OCI-LY7 (cell line): ENCODE data around the gene RBMS1. TPM values are rescaled to one million over a fixed set of nuclear protein-coding genes. Genes with fewer than 3 reads are reported as not detected.

Source experiments
- BruUV-seq: library from RNA; stranded (reverse); fragments of 400-500 nt; replicated peaks from 2 replicates; lab custom pipeline; 2021; lab: Mats Ljungman, UMichigan
- CTCF ChIA-PET: fragments of 300-600 bp; sonication (Branson Sonifier 250); formaldehyde crosslinking; loops from one replicate; lab custom pipeline; 2022; ENCODE audit warnings: antibody characterized with exemption; ENCODE audit not compliant: unreplicated experiment; lab: Charles Lee
- POLR2A ChIA-PET: fragments of 300-600 bp; sonication (Branson Sonifier 250); formaldehyde crosslinking; loops from one replicate; lab custom pipeline; 2022; ENCODE audit warnings: antibody characterized with exemption; lab: Charles Lee
- DNase-seq: peaks from one replicate; pipeline ENCODE4 v3.0.0-alpha.2; 2015; ENCODE audit warnings: low spot score
- H2AFZ ChIP-seq: fragments of 200-600 bp; sonication (generic), shearing (Covaris generic); 2 replicates; pipeline ENCODE4 v1.6.1; 2014; ENCODE audit warnings: mild to moderate bottlenecking, antibody characterized with exemption, low read length, moderate library complexity
- H3K27ac ChIP-seq: fragments of 200-600 bp; sonication (generic); 2 replicates; pipeline ENCODE4 v1.5.1; 2014; ENCODE audit warnings: mixed run types, low read depth, mild to moderate bottlenecking, moderate library complexity, low read length, inconsistent platforms; ENCODE audit not compliant: poor library complexity, severe bottlenecking
- H3K36me3 ChIP-seq: fragments of 200-600 bp; sonication (generic); 2 replicates; pipeline ENCODE4 v1.6.1; 2014; ENCODE audit warnings: mild to moderate bottlenecking, antibody characterized with exemption, low read length, moderate library complexity, mixed read lengths; ENCODE audit not compliant: insufficient read depth
- H3K4me1 ChIP-seq: fragments of 200-600 bp; sonication (generic); 2 replicates; pipeline ENCODE4 v1.5.1; 2014; ENCODE audit warnings: mild to moderate bottlenecking, low read length; ENCODE audit not compliant: insufficient read depth, poor library complexity, severe bottlenecking
- H3K4me2 ChIP-seq: fragments of 200-600 bp; sonication (generic); 2 replicates; pipeline ENCODE4 v1.6.1; 2014; ENCODE audit warnings: mild to moderate bottlenecking, low read length
- H3K4me3 ChIP-seq: fragments of 200-600 bp; sonication (generic); 2 replicates; pipeline ENCODE4 v1.5.1; 2014; ENCODE audit warnings: mild to moderate bottlenecking, low read depth, low read length; ENCODE audit not compliant: poor library complexity, severe bottlenecking
- H3K79me2 ChIP-seq: fragments of 200-600 bp; sonication (generic); 2 replicates; pipeline ENCODE4 v1.6.1; 2016; ENCODE audit warnings: low read depth, mild to moderate bottlenecking, low read length, moderate library complexity, mixed read lengths; ENCODE audit not compliant: insufficient read depth
- H3K9me2 ChIP-seq: fragments of 200-600 bp; sonication (generic); 2 replicates; pipeline ENCODE4 v1.6.1; 2016; ENCODE audit warnings: mild to moderate bottlenecking, low read length, mixed read lengths; ENCODE audit not compliant: insufficient read depth
- H3K9me3 ChIP-seq: fragments of 200-600 bp; sonication (generic); 2 replicates; pipeline ENCODE4 v1.6.1; 2014; ENCODE audit warnings: mild to moderate bottlenecking, mixed run types, low read length, mixed read lengths
- H4K20me1 ChIP-seq: fragments of 200-600 bp; sonication (generic); 2 replicates; pipeline ENCODE4 v1.6.1; 2014; ENCODE audit warnings: mild to moderate bottlenecking, antibody characterized with exemption, low read length, moderate library complexity, mixed read lengths; ENCODE audit not compliant: insufficient read depth
- EZH2phosphoT487 ChIP-seq: fragments of 200-600 bp; sonication (generic); IDR thresholded peaks from 2 replicates; pipeline ENCODE4 v1.6.1; 2018; ENCODE audit warnings: low read depth, borderline replicate concordance, mild to moderate bottlenecking, mixed run types, antibody characterized with exemption, low read length, moderate library complexity, mixed read lengths
- intact Hi-C: fragments of 100-400 bp; cut with micrococcal nuclease; formaldehyde crosslinking; loops from one replicate; pipeline ENCODE4 v1.10.0; 2022; ENCODE audit not compliant: unreplicated experiment
- total RNA-seq, 2 experiments: library from RNA; depleted of rRNA in 1 of 2; stranded (reverse); fragments of >200 nt in 1 of 2; shearing (Covaris generic) in 1 of 2; gene quantifications; 2 replicates each; pipeline ENCODE4 v1.2.3, GENCODE V29; 2014 to 2022
- TF ChIP-seq, protein P1 (sequence below): fragments of 200-600 bp; sonication (generic); conservative IDR thresholded peaks from 2 replicates; pipeline ENCODE4 v1.5.1; 2014; ENCODE audit warnings: mild to moderate bottlenecking, antibody characterized with exemption, low read length, moderate library complexity, mixed read lengths

Gene RBMS1
- total RNA-seq, 2 experiments from 2014 or later: 29.5 to 35.7 TPM

DNA sequence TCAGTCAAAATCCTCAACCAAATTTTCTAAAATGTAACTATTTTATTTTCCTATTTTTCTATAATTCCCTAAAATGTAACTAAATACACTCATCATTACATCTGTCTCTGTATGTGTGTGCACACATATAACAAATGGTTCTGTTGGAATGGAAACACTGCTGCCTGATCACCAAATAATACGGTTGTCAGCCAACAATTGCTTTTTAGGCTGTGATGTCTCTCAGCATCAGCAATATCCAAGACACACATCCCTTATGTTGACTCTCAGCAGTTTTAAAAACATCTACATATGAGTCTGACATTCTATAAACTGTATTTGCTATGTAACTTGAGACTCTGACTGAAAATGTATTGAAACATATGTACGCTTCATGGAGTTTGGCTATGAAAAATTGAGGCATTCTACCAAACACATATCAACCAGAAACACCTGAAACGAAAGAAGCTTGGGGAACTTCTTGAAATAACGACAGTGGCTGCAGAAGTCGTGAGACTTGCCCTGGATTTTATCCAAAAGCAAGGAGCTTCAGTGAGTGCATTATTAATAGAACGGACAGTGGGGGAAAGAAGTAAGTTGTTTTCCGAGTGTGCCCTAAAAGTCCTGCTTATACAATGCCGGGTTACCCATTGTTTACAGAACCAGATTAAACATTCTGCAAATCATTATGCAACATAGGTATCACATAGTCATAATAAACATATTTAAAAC lies 183.3 kb downstream of the RBMS1 start:
- Histone ChIP-seq H3K36me3 (no peaks in the 10 kb centered on the region), H3K9me3 (no peaks in the 10 kb centered on the region), H3K79me2 (no peaks in the 10 kb centered on the region), H2AFZ (no peak overlapping the region), H3K4me1 (no peaks in the 10 kb centered on the region), H3K27ac (no peak overlapping the region), H4K20me1 (no peaks in the 10 kb centered on the region), H3K4me3 (no peak overlapping the region), H3K9me2 (no peaks in the 10 kb centered on the region), H3K4me2 (no peak overlapping the region)
- ChIA-PET POLR2A (no interaction called here), CTCF (no interaction called here)
- TF ChIP-seq EZH2phosphoT487: no peak
- TF ChIP-seq, protein P1, sequence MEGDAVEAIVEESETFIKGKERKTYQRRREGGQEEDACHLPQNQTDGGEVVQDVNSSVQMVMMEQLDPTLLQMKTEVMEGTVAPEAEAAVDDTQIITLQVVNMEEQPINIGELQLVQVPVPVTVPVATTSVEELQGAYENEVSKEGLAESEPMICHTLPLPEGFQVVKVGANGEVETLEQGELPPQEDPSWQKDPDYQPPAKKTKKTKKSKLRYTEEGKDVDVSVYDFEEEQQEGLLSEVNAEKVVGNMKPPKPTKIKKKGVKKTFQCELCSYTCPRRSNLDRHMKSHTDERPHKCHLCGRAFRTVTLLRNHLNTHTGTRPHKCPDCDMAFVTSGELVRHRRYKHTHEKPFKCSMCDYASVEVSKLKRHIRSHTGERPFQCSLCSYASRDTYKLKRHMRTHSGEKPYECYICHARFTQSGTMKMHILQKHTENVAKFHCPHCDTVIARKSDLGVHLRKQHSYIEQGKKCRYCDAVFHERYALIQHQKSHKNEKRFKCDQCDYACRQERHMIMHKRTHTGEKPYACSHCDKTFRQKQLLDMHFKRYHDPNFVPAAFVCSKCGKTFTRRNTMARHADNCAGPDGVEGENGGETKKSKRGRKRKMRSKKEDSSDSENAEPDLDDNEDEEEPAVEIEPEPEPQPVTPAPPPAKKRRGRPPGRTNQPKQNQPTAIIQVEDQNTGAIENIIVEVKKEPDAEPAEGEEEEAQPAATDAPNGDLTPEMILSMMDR: no peak
- intact Hi-C loops: no loop called here
- DNase-seq: no peak
- no TSS peak for BruUV-seq

DNA sequence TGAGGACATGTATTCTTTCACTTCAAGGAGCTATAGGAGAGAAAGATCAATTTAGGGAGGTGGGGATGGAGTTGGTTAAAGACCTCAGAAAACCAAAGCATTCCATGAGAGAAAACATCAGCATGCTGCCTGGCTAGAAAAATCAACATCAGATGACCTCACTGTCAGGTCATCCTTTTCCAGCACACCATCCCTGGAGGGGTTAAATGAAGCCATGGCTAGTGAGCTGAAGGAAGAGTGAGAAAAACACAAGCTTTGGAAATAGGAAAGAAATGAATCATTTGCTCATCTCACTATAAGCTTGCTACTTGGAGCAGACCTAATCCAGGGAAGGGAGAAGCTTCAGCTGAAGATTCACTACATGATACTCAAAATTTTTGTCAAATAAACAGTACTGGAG lies 184.0 kb downstream of the RBMS1 start:
- no peaks in the 10 kb centered on the region for H3K79me2 ChIP-seq
- no peaks in the 10 kb centered on the region for H3K9me2 ChIP-seq
- DNase-seq: no peak
- TF ChIP-seq EZH2phosphoT487: no peak
- TF ChIP-seq, protein P1: no peak
- ChIA-PET CTCF (no interaction called here), POLR2A (interaction anchor here (1.3 kb wide), 1 partner anchor 9 kb away, joined by 5 read pairs; no protein-coding TSS in a partner anchor)
- no peak overlapping the region for H3K4me2 ChIP-seq
- H3K4me3 ChIP-seq: no peak overlapping the region
- H2AFZ ChIP-seq: no peak overlapping the region
- H3K4me1 ChIP-seq: no peaks in the 10 kb centered on the region
- H3K36me3 ChIP-seq: no peaks in the 10 kb centered on the region
- no TSS peak for BruUV-seq
- H3K27ac ChIP-seq: no peak overlapping the region
- intact Hi-C loops: no loop called here
- H3K9me3 ChIP-seq: no peaks in the 10 kb centered on the region
- H4K20me1 ChIP-seq: no peaks in the 10 kb centered on the region

DNA sequence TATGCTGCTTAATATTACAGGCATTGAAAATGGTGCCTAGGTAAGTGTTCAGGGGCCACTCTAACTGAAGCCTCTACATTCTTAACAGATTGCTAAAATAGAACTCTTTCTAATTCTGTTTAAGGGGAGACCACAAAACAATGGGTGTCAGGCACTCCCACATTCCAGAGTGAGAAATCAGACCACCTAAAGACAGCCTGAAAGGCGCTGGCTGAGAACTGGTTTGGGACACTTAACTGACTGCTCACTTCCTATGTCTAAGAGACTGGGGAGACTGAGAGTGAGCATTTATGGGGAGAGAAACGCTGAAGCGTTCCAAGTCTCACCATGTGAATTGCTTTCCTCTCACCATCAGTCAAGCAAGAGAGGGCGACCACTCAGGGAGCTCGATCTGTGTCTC lies 184.7 kb downstream of the RBMS1 start:
- Histone ChIP-seq H3K36me3 (no peaks in the 10 kb centered on the region), H4K20me1 (no peaks in the 10 kb centered on the region), H3K9me3 (no peaks in the 10 kb centered on the region), H3K9me2 (no peaks in the 10 kb centered on the region), H2AFZ (no peak overlapping the region), H3K27ac (no peak overlapping the region), H3K79me2 (no peaks in the 10 kb centered on the region), H3K4me3 (no peak overlapping the region), H3K4me2 (no peak overlapping the region), H3K4me1 (no peaks in the 10 kb centered on the region)
- ChIA-PET CTCF (no interaction called here), POLR2A (interaction anchor here (1.0 to 1.3 kb wide), 2 partner anchors 8 kb away, joined by 4 to 5 read pairs; no protein-coding TSS in a partner anchor)
- no peak for DNase-seq
- no TSS peak for BruUV-seq
- no peak for TF ChIP-seq EZH2phosphoT487
- TF ChIP-seq, protein P1: no peak
- intact Hi-C loops: no loop called here
